NCI-H2196 treated with DMSO at 0.1 percent for 48 hours (cell line): ENCODE results near the gene ACTR2.
"Not testable (repeated sequence)": the region's sequence is repeated elsewhere in the genome, so short reads cannot be mapped to it uniquely, and the experiment has no call there.

Source experiments
- DNase-seq: peaks from one replicate; lab custom pipeline; 2025; ENCODE audit not compliant: unreplicated experiment; lab: John Stamatoyannopoulos, UW

ACTR2 gene

GRCh38 chr2:65228263-65228750 lies 676 bp downstream of the ACTR2 start:
- DNase-seq = no peak

GRCh38 chr2:65231121-65231520 lies 3.5 kb downstream of the ACTR2 start:
- DNase-seq = no peak

- DNase-seq = no peak
Observed at GRCh38 chr2:65231892-65232477, 4.4 kb downstream of the ACTR2 start.

- DNase-seq = no peak
Observed at GRCh38 chr2:65232636-65233035, 5.0 kb downstream of the ACTR2 start.

- no peak for DNase-seq
Observed at GRCh38 chr2:65240657-65241056, 13.0 kb downstream of the ACTR2 start.

GRCh38 chr2:65244452-65244851 lies 16.8 kb downstream of the ACTR2 start:
- not testable (repeated sequence) for DNase-seq

- no peak for DNase-seq
Observed at GRCh38 chr2:65252640-65253039, 25.0 kb downstream of the ACTR2 start.

GRCh38 chr2:65255356-65255755 lies 27.7 kb downstream of the ACTR2 start:
- DNase-seq = no peak

- DNase-seq = no peak
Observed at GRCh38 chr2:65256054-65256453, 28.4 kb downstream of the ACTR2 start.

- not testable (repeated sequence) for DNase-seq
Observed at GRCh38 chr2:65257866-65258265, 30.2 kb downstream of the ACTR2 start.

GRCh38 chr2:65261676-65262075 lies 34.0 kb downstream of the ACTR2 start:
- DNase-seq = no peak

- DNase-seq = no peak
Observed at GRCh38 chr2:65263262-65263661, 35.6 kb downstream of the ACTR2 start.

- no peak for DNase-seq
Observed at GRCh38 chr2:65263986-65264385, 36.4 kb downstream of the ACTR2 start.

GRCh38 chr2:65264821-65265670 lies 37.4 kb downstream of the ACTR2 start:
- peak; percentile 2 for DNase-seq

- no peak for DNase-seq
Observed at GRCh38 chr2:65265671-65266045, 38.0 kb downstream of the ACTR2 start.

- DNase-seq = no peak
Observed at GRCh38 chr2:65267008-65267407, 39.4 kb downstream of the ACTR2 start.

- no peak for DNase-seq
Observed at GRCh38 chr2:65268957-65269356, 41.3 kb downstream of the ACTR2 start.

GRCh38 chr2:65273344-65273743 lies 45.7 kb downstream of the ACTR2 start:
- DNase-seq = no peak

GRCh38 chr2:65275141-65275915 lies 47.7 kb downstream of the ACTR2 start:
- no peak for DNase-seq

- no peak for DNase-seq
Observed at GRCh38 chr2:65276609-65277008, 49.0 kb downstream of the ACTR2 start.

GRCh38 chr2:65277118-65277517 lies 49.5 kb downstream of the ACTR2 start:
- no peak for DNase-seq
